Neutrophil (primary cell): Measurements from ENCODE around the gene TIGD7.
"Not testable (repeated sequence)": the region's sequence is repeated elsewhere in the genome, so short reads cannot be mapped to it uniquely, and the experiment has no call there.

ENCODE experiments used
- H3K27ac ChIP-seq: fragments of 200-600 bp; sonication (generic); 2 replicates; pipeline ENCODE4 v1.5.1; 2016; ENCODE audit warnings: mild to moderate bottlenecking, moderate library complexity
- H3K27me3 ChIP-seq: fragments of 200-600 bp; sonication (generic); 2 replicates; pipeline ENCODE4 v1.6.0; 2016; ENCODE audit warnings: mild to moderate bottlenecking
- H3K36me3 ChIP-seq: fragments of 200-600 bp; sonication (generic); 2 replicates; pipeline ENCODE4 v1.5.1; 2017
- H3K4me1 ChIP-seq, 2 experiments: fragments of 200-600 bp in 1 of 2; sonication (generic) in 1 of 2; 1 replicate in 1 of 2; 2 replicates in 1 of 2; pipeline versions ENCODE4 v1.5.1 to v1.6.1; 2013 to 2016; ENCODE audit warnings: low read depth in 1 of 2, low read length in 1 of 2, mild to moderate bottlenecking in 1 of 2, moderate library complexity in 1 of 2; ENCODE audit not compliant: control insufficient read depth in 1 of 2, insufficient read depth in 1 of 2
- H3K4me3 ChIP-seq, 2 experiments: fragments of 200-600 bp in 1 of 2; sonication (generic) in 1 of 2; 1 replicate in 1 of 2; 2 replicates in 1 of 2; pipeline ENCODE4 v1.5.1; 2013 to 2016; ENCODE audit warnings: low read depth in 1 of 2, low read length in 1 of 2, mild to moderate bottlenecking in 1 of 2, moderate library complexity in 1 of 2
- H3K9me3 ChIP-seq: fragments of 200-600 bp; sonication (generic); 2 replicates; pipeline ENCODE4 v1.5.1; 2016
- CTCF ChIP-seq: fragments of 200-600 bp; sonication (generic); IDR thresholded peaks from 2 replicates; pipeline ENCODE4 v1.5.1; 2016; ENCODE audit warnings: antibody characterized with exemption

TIGD7 gene

GRCh38 chr16:3281222-3281820, 23.9 kb downstream of the TIGD7 start:
- H3K4me1 ChIP-seq: peaks cover 34 to 38% of the 10 kb centered on the region in 2 experiments
- H3K36me3 ChIP-seq: peaks cover 7% of the 10 kb centered on the region
- peaks cover 34% of the 10 kb centered on the region for H3K27me3 ChIP-seq
- H3K27ac ChIP-seq: peak overlapping the region; percentile 61
- no peaks in the 10 kb centered on the region for H3K9me3 ChIP-seq
- TF ChIP-seq CTCF: no peak
- H3K4me3 ChIP-seq: peak overlapping the region in 1 of 2 experiments; percentile 99

- peaks cover 15% of the 10 kb centered on the region for H3K36me3 ChIP-seq
- no peak overlapping the region for H3K27ac ChIP-seq
- no peaks in the 10 kb centered on the region for H3K9me3 ChIP-seq
- peaks cover 7 to 9% of the 10 kb centered on the region in 2 experiments for H3K4me1 ChIP-seq
- no peak for TF ChIP-seq CTCF
- no peak overlapping the region for H3K4me3 ChIP-seq
- peaks cover 34% of the 10 kb centered on the region for H3K27me3 ChIP-seq
Observed at GRCh38 chr16:3276679-3277078, 28.6 kb downstream of the TIGD7 start.

- no peak overlapping the region for H3K4me3 ChIP-seq
- TF ChIP-seq CTCF: no peak
- H3K9me3 ChIP-seq: no peaks in the 10 kb centered on the region
- peaks cover 15% of the 10 kb centered on the region for H3K36me3 ChIP-seq
- H3K27me3 ChIP-seq: peaks cover 34% of the 10 kb centered on the region
- peak overlapping the region; percentile 31 for H3K27ac ChIP-seq
- no peaks in the 10 kb centered on the region for H3K4me1 ChIP-seq
Observed at GRCh38 chr16:3274947-3275346, 30.3 kb downstream of the TIGD7 start.

- Histone ChIP-seq H3K36me3 (peaks cover 15% of the 10 kb centered on the region), H3K27me3 (peaks cover 30% of the 10 kb centered on the region), H3K27ac (peak overlapping the region; percentile 31), H3K4me3 (no peak overlapping the region), H3K9me3 (no peaks in the 10 kb centered on the region), H3K4me1 (no peaks in the 10 kb centered on the region)
- TF ChIP-seq CTCF: no peak
Observed at GRCh38 chr16:3274490-3274889, 30.7 kb downstream of the TIGD7 start.

GRCh38 chr16:3271281-3271680, 33.9 kb downstream of the TIGD7 start:
- not testable (repeated sequence) for H3K27me3 ChIP-seq, H3K27ac ChIP-seq, H3K9me3 ChIP-seq, H3K4me3 ChIP-seq
- peaks cover 21 to 25% of the 10 kb centered on the region in 2 experiments for H3K4me1 ChIP-seq
- H3K36me3 ChIP-seq: peaks cover 46% of the 10 kb centered on the region

GRCh38 chr16:3270718-3271117, 34.5 kb downstream of the TIGD7 start:
- not testable (repeated sequence) for H3K27ac ChIP-seq, H3K27me3 ChIP-seq, H3K4me3 ChIP-seq, H3K9me3 ChIP-seq
- peaks cover 50% of the 10 kb centered on the region for H3K36me3 ChIP-seq
- H3K4me1 ChIP-seq: peaks cover 27 to 31% of the 10 kb centered on the region in 2 experiments

GRCh38 chr16:3268294-3268693, 36.9 kb downstream of the TIGD7 start:
- H3K27me3 ChIP-seq: no peaks in the 10 kb centered on the region
- no peak overlapping the region for H3K4me3 ChIP-seq
- peaks cover 42% of the 10 kb centered on the region for H3K36me3 ChIP-seq
- TF ChIP-seq CTCF: no peak
- H3K9me3 ChIP-seq: no peaks in the 10 kb centered on the region
- peaks cover 40 to 48% of the 10 kb centered on the region in 2 experiments for H3K4me1 ChIP-seq
- peak overlapping the region; percentile 63 for H3K27ac ChIP-seq
